ENCODE results near the gene NUDT1.
A peak's percentile ranks its signal among the peaks of the same experiment; 100 is the strongest.
"Not testable (repeated sequence)": the region's sequence is repeated elsewhere in the genome, so short reads cannot be mapped to it uniquely, and the experiment has no call there.

The NUDT1 gene

GRCh38 chr7:2251381-2251780, 9.4 kb downstream of the NUDT1 start:
- no peak for DNase-seq

- peak; percentile 42 for DNase-seq
These were observed 10.1 kb downstream of the NUDT1 start for GRCh38 chr7:2251841-2252771.

GRCh38 chr7:2253021-2253420, 11.0 kb downstream of the NUDT1 start:
- DNase-seq: no peak

- no peak for DNase-seq
These were observed 11.7 kb downstream of the NUDT1 start for GRCh38 chr7:2253525-2254244.

DNA sequence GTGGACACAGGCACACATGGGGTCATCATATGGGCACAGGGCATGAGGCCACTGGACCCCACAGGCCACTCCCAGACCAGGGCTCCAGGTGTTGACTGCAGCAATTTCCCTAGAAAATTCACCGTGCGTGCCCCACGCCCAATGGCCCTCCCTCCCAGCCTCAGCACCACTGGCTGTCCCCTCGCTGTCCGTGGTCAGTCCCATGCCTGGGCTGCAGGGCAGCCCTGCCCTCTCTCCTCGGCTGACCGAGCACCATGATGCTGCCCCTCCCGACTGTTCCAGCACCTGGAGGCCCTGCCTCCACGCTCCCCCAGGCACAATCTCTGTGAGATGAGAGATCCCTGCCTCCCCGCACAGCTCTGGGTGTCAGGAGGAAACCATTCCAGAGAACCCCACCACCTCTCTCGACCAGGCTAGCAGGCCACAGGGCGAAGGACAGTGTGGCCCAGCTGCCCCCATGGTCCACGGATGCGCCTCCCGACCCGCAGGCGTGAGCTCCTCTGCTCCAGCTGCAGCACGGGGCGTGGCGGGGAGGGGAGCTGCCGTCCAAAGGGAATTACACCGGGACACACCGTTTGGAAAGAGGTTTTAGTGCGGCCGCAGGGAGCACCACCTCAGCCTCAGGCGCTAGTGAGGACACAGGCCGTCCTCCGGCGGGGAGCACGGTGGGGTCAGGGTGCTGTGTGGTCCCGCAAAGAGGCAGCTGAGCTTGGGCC, 12.6 kb downstream of the NUDT1 start:
- no peak for DNase-seq

GRCh38 chr7:2255145-2256139, 13.4 kb downstream of the NUDT1 start:
- DNase-seq: no peak

DNA sequence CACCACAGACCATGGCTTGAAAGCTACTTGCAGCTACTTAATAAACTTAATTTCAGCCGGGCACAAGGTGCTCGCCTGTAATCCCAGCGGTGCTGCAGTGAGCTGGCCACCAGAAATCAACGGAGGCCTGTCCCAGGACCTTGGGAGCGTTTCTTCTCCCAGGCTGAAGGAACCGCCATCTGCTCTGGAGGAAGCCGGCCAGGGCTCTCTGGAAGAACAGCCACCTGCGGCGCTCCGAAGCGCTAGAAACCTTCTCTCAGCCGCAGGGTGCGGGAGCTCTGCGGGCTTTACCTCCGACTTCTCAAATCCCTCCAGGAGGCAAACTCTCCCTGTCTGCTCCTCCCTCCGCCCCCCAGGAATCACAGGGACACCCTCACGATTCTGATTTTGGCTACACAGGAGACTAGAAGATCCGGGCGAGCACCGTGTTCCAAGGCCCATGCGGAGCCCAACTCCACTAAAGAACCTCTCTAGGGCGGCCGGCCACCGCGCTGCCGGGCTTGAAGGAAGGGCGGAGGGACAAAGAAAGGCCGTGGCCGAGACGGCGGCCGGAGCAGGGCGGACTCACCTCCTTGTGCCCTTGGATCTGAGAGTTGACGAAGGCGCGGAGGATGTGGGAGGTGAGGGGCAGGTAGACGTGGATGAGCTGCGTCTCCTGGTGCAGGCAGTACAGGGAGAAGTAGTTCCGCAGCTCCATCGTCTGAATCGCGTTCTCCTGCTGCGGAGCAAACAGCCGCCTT, 14.4 kb downstream of the NUDT1 start:
- DNase-seq: no peak

DNA sequence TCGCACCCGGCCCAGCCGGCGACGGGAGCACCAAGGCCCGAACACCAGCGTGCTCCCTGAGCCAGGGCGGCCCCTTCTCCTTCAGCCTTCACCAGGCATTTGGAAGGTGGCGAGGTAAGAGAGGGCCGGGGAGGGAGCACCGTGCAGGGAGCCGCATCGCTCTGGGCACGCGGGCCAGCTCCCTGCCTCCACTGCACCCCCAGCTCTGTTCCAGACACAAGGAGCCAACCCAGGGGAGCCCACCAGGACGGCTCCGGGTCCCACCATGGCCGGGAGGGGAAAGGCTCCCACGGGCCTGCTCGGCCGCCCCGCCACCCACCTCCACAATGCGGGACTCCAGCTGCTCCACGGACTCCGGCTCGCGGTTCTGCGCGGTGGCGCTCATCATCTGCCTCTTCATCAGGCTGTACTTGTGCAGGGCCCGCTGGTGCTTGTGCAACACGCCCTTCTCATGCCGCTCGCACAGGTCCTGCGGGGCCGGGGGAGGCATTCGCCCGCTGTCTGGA, 15.1 kb downstream of the NUDT1 start:
- DNase-seq: no peak

GRCh38 chr7:2257651-2258050, 15.6 kb downstream of the NUDT1 start:
- DNase-seq: no peak

DNA sequence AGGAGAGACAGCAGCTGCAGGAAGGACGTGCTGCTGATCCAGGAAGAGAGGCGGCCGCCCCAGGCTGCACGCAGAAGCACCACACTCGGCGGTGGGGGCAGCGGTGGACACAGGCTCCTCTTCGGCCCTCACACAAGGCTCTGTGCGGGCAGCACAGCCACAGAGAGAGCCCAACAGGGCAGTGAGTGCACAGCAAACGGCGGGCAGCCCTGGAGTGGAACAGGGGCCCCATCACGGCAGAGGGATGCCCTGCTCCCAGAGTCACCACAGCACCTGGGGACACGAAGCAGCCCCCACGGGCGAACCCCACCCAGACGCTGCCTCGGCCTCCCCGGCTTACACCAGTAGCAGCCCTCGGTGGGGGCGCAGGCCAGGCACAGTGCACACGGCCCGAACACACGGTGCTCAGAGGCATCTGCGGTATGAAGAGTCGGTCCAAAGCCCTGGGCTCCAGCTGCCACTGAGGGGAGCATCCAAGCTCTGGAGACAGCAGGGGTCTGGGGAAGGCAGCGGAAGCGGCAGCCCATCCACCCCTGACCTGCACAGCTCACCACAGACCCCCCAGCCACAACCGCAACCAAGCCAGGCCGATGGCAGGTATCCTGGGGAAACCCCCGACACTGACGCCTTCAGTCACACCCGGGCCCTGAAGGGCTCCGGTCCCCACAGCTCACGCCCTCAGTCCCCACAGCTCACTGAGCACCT, 16.8 kb downstream of the NUDT1 start:
- DNase-seq: no peak

DNA sequence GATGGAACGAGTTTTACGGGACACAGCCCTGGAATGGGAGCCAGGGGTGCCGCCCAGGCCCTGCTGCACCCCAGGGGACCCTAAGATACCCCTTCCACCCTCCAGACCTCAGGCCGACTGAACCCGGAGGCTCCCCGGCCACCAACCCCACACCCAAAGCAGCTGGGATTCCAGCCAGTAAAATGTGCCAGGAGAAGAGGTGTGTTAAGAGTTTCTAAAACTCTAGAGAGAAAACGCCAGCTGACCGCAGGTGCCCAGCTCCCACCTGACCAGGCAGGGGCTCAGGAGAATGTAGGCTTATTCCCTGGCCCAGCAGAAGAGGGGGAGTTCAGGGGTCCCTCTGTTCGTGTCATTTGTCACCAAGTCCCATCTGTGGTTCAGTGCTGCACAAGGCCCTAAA, 17.5 kb downstream of the NUDT1 start:
- DNase-seq: no peak

DNA sequence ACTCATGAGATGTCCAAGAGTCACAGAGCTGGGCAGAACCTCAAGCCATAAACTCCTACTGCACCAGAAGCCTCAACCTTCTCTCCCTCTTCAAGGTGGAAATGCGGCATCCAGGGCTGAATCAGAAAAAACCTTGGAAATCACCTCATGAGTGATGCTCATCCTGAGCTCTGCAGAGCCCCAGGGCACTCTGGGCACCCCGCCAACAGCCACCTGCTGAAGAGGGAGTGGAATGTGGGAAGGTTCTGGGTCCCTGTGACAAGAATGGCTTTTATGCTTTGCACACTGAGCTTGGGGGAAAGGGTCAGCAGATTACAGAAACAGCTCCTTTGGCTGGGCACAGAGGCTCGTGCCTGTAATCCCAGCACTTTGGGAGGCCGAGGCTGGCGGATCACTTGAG, 18.8 kb downstream of the NUDT1 start:
- DNase-seq: no peak

- peak; percentile 41 for DNase-seq
These were observed 19.6 kb downstream of the NUDT1 start for GRCh38 chr7:2261611-2262010.

DNA sequence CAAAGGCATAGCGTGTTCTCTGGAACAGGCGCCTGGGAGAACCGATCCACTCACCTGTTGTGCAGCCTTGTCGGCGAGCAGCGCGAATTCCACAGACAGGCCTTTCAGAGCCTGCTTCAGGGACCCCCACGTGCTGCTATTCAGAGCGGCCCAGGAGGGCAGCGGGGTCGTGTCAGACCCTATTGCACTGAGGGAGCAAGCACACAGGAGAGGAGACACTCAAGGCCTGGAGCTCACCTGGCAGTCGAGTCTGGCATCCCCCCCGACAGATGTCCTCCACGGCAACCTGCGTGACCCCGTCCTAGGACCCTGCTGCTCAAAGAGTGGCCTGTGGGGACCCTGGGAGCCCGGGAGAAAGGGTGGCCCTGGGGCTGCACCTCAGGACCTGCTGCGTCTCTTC, 21.1 kb downstream of the NUDT1 start:
- DNase-seq: no peak

- DNase-seq: no peak
These were observed 22.1 kb downstream of the NUDT1 start for GRCh38 chr7:2264158-2264557.

- DNase-seq: no peak
These were observed 24.9 kb downstream of the NUDT1 start for GRCh38 chr7:2266911-2267310.

- DNase-seq: not testable (repeated sequence)
These were observed 27.3 kb downstream of the NUDT1 start for GRCh38 chr7:2269089-2269990.

DNA sequence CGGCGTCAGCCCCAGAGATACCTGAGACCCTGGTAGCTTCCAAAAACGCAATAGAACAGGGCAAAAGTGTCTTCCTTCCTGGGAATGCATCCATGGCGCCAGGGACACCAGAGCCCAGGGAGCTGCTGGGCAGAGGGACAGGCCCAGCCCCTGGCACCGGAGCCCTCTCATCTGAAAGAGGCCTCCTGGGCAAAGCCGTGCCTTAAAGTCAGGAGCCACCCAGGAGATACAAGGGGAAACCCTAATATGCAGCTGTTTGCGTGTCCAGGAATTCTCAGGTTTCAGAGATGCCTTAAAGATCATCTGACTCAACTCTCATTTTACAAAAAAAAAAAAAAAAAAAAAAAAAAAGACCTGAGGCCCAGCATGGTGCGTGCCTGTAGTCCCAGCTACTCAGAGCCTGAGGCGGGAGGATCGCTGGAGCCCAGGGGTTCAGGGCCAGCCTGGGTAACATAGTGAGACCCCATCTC, 28.0 kb downstream of the NUDT1 start:
- DNase-seq: no peak

DNA sequence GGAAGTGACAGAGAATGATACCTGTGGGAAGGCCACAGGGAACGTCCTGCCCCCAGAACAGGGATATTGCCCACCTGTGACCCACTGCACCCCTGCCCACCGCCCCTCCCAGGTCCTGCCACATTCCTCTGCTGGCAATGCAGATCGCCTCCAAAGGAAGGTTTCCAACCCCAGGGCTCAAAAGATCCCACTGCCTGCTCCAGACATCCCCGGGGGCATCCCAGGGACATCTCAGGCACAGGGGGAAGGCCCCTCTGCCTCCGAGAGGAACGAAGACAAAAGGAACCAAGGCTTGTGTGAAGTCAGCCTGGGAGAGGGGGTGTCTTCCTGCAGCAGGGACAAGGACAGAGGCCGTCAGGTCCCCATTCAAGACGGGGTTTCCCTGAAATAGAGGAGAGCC, 28.5 kb downstream of the NUDT1 start:
- no peak for DNase-seq

All from hematopoietic multipotent progenitor cell treated with erythropoietin and hydrocortisone succinate and interleukin-3 and kit ligand, for 6 days (in vitro differentiated cells).